NCI-H1436 (cell line): ENCODE measurements around the gene ERGIC1.
"Not testable (repeated sequence)": the region's sequence is repeated elsewhere in the genome, so short reads cannot be mapped to it uniquely, and the experiment has no call there.

Experiments
- DNase-seq: peaks from one replicate; lab custom pipeline; 2025; lab: John Stamatoyannopoulos, UW

The ERGIC1 gene

GRCh38 chr5:172881691-172882370, 47.8 kb downstream of the ERGIC1 start:
- no peak for DNase-seq

- DNase-seq: no peak
Observed at GRCh38 chr5:172883066-172883465, 49.0 kb downstream of the ERGIC1 start.

DNA sequence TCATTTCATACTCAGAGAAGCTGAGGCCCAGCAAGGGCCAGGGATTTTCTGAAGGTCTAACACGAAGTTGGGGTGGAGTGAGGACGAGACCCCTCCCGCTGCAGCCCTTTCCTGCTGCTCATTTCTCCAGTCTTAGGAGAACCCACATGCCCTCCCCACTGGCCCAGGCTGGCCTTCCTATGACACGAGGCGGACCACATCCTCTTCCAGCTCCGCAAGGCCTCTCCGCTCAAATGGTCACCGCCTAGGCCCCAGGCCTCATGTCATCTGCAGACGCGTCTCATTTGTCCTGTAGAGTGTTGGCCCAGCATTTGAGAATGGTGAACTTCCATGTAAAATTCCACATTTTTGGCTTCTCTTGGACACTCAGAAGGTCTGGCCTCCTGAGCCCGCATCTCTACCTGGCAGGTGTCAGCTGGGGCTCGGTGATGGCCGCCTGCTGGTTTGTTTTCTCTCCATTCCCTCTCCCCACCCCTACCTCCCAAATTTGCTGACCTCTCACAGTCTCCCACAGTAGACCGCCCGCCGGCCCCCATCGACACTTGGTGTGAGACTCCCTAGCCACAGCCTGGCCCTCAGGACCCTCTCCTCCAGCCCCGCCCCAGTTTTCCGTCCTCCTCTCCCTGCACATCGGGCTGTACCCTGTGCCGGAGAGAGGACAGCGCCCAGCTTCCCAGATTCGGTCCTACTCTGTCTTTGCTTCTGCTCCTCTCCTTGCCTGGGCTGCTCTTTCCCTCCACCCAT, 51.7 kb downstream of the ERGIC1 start:
- no peak for DNase-seq

GRCh38 chr5:172886476-172886875, 52.4 kb downstream of the ERGIC1 start:
- DNase-seq: no peak

DNA sequence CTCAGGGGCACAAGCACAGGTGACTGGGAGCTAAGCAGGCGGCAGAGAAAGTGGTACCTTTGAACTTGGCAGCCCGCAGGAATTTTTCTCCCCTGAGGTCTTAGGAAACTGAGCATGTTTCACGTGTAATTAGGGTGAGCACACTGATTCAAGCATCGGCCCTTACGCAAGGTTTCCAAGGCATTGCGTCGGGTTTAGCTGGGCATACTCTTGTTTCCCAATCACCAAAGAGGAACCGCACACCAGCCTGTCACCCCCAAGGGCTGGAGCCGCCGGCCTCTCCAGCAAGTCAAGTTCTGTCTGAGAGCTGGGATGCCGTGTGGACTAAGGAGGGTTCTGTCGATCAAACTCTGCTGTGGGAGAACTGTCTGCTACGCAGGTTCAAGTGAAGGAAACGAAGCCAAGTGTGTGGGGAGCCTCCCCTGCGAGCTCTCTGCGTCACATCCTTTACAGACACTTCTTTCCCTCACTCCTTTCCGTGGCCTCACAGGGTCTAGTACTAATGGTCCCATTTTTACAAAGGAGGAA, 53.0 kb downstream of the ERGIC1 start:
- DNase-seq: no peak

- DNase-seq: no peak
Observed at GRCh38 chr5:172887692-172888091, 53.6 kb downstream of the ERGIC1 start.

GRCh38 chr5:172890659-172891058, 56.6 kb downstream of the ERGIC1 start:
- DNase-seq: no peak

GRCh38 chr5:172891716-172892421, 57.8 kb downstream of the ERGIC1 start:
- no peak for DNase-seq

- DNase-seq: no peak
Observed at GRCh38 chr5:172892713-172893112, 58.7 kb downstream of the ERGIC1 start.

- no peak for DNase-seq
Observed at GRCh38 chr5:172894767-172895388, 60.8 kb downstream of the ERGIC1 start.

GRCh38 chr5:172895549-172895948, 61.5 kb downstream of the ERGIC1 start:
- no peak for DNase-seq

- no peak for DNase-seq
Observed at GRCh38 chr5:172896465-172896864, 62.4 kb downstream of the ERGIC1 start.

- not testable (repeated sequence) for DNase-seq
Observed at GRCh38 chr5:172897067-172897466, 63.0 kb downstream of the ERGIC1 start.

- no peak for DNase-seq
Observed at GRCh38 chr5:172897481-172898217, 63.6 kb downstream of the ERGIC1 start.

GRCh38 chr5:172898218-172898842, 64.3 kb downstream of the ERGIC1 start:
- DNase-seq: no peak

GRCh38 chr5:172898843-172899369, 64.9 kb downstream of the ERGIC1 start:
- DNase-seq: no peak

DNA sequence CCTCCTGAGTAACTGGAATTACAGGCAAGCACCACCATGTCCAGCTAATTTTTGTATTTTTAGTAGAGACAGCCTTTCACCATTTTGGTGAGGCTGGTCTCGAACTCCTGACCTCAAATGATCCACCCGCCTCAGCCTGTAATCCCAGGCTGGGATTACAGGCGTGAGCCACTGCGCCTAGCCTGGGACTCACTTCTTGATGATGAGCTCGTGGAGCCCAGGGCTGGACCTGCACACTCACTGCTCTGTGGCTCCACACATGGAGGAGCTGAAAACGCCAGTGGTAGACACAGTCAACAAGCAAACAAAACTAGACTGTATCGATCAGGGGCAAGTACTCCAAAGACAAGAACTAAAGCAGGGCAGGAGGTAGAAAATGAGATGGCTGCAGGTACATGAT, 65.4 kb downstream of the ERGIC1 start:
- DNase-seq: no peak

GRCh38 chr5:172901012-172901780, 67.1 kb downstream of the ERGIC1 start:
- DNase-seq: no peak

GRCh38 chr5:172901788-172902496, 67.9 kb downstream of the ERGIC1 start:
- no peak for DNase-seq
